Fibroblast of pulmonary artery (primary cell): Measurements from ENCODE around the gene MLN.
A peak's percentile ranks its signal among the peaks of the same experiment; 100 is the strongest.

Experiments
- DNase-seq: peaks from one replicate; pipeline ENCODE4 v3.0.0-alpha.2; 2010; ENCODE audit warnings: low read depth
- H3K4me3 ChIP-seq: replicated peaks from 2 replicates; pipeline ENCODE4 v1.5.1; 2011; ENCODE audit warnings: low read depth, mild to moderate bottlenecking, control low read depth, low read length, moderate library complexity
- CTCF ChIP-seq: IDR thresholded peaks from 2 replicates; pipeline ENCODE4 v1.5.1; 2011; ENCODE audit warnings: mild to moderate bottlenecking, control low read depth, low read length, inconsistent platforms; ENCODE audit errors: missing control alignments

Gene MLN

GRCh38 chr6:33813990-33814985 is 10.5 kb upstream of the MLN start:
- TF ChIP-seq CTCF = no peak

DNA sequence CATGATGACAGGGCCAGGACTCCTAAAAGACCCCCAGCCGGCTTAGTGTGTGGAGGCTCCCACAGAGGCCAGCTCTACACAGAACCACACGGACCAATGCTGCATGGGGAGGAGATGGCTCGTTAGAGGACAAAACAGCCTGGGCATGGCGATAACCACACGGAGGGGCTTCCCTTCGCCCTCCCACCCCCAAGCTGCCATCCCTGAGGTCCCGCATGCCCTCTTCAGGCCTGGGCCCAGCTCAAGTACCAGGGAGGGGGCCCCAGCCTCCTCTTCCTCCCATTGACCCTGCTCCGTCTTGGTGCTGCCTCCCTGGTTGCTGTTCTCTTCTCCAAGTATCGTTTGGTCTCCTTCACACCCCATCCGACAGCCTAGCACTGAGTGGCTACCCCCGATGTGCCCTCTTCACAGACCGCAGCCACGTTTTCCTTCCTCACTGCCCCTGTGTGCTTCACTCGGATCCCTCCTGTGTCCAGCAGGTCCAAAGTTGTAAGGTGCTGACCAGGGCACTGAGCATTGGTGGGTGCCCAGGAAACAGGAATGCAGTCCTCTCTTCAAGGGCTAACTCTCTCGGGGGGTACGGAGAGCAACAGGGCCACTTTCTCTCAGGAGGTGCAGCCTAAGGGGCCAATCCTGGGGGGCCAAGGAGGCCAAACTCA is 9.6 kb upstream of the MLN start:
- no peak for TF ChIP-seq CTCF
- no peak for DNase-seq
- H3K4me3 ChIP-seq = no peak overlapping the region

More at GRCh38 chr6:33813990-33814985, 10.5 kb upstream of the MLN start:
- no peak for DNase-seq
- no peak overlapping the region for H3K4me3 ChIP-seq

DNA sequence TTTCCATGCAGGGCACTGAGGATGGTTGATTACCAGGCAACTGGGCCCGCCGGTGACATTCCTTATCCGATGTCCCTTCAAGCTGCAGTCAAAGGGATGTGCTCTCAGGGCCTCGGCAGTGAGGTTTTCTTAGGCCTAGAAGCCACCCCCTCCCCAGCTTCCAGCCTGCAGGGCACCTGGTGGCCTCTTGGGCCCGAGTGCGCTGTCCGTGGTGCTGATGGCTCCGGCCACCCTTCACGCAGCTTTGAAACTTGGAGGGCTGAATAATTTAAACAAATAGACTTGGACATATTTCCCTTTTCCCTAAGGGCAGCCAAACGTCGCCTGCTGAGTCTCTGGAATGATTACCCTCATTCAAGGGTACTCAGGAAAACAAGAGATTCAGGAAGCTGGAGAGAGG is 8.9 kb upstream of the MLN start:
- H3K4me3 ChIP-seq = no peak overlapping the region
- DNase-seq = peak; percentile 69
- TF ChIP-seq CTCF = peak; percentile 51

- no peak for TF ChIP-seq CTCF
- no peak overlapping the region for H3K4me3 ChIP-seq
- DNase-seq = no peak
These were observed 5.8 kb upstream of the MLN start for GRCh38 chr6:33809594-33809993.

- no peak overlapping the region for H3K4me3 ChIP-seq
- no peak for TF ChIP-seq CTCF
- no peak for DNase-seq
These were observed 4.9 kb upstream of the MLN start for GRCh38 chr6:33808641-33809180.

GRCh38 chr6:33807606-33808005 is 3.8 kb upstream of the MLN start:
- DNase-seq = no peak
- H3K4me3 ChIP-seq = no peak overlapping the region
- TF ChIP-seq CTCF = no peak
